Testis (tissue), 3 donors: ENCODE results near the gene IRF2BP1. TPM values are rescaled to one million over a fixed set of nuclear protein-coding genes. Genes with fewer than 3 reads are reported as not detected.

Experiments
- DNase-seq: peaks from one replicate; pipeline ENCODE4 v3.0.0-alpha.2; 2019
- H3K27ac ChIP-seq, 2 donors: fragments of 200-600 bp; sonication (generic); one replicate each; pipeline ENCODE4 v1.5.1; 2019
- H3K27me3 ChIP-seq: fragments of 200-600 bp; sonication (generic); one replicate; pipeline ENCODE4 v1.5.1; 2019
- H3K36me3 ChIP-seq: fragments of 200-600 bp; sonication (generic); one replicate; pipeline ENCODE4 v1.5.1; 2017; ENCODE audit warnings: low read depth; ENCODE audit errors: missing control alignments
- H3K4me1 ChIP-seq: fragments of 200-600 bp; sonication (generic); one replicate; pipeline ENCODE4 v1.5.1; 2019
- H3K4me3 ChIP-seq, 2 donors: fragments of 200-600 bp; sonication (generic); one replicate each; pipeline ENCODE4 v1.5.1; 2017 to 2019
- H3K9me3 ChIP-seq: fragments of 200-600 bp; sonication (generic); one replicate; pipeline ENCODE4 v1.5.1; 2017
- POLR2A ChIP-seq: fragments of 450-650 bp; IDR thresholded peaks from one replicate; pipeline ENCODE4 v1.6.1; 2017; ENCODE audit warnings: antibody characterized with exemption, mild to moderate bottlenecking, moderate library complexity
- WGBS, 2 donors: methylation state at CpG; one replicate each; pipeline ENCODE4 v1.1.5; 2018; 5-methylcytosine and 5-hydroxymethylcytosine counted together
- intact Hi-C: fragments of 100-400 bp; cut with DNase I; formaldehyde crosslinking; loops from one replicate; pipeline ENCODE4 v1.15.1; 2023; ENCODE audit warnings: low total_unique reads
- polyA plus RNA-seq: library from polyadenylated mRNA; stranded (reverse); fragments of 350-450 nt; fragmentation: Illumina TruSeq; extraction: RNeasy Lipid Tissue Mini Kit (QIAGEN cat#74804); gene quantifications from one replicate; pipeline ENCODE4 v1.2.3, GENCODE V29; 2014; ENCODE audit warnings: low read depth, low replicate concordance; ENCODE audit not compliant: insufficient read depth
- total RNA-seq, 2 donors: library from RNA; depleted of rRNA; stranded (reverse); fragments of >200 nt; gene quantifications; one replicate each; pipeline ENCODE4 v1.2.3, GENCODE V29; 2016
- TF ChIP-seq, protein P1 (sequence below), 3 experiments: fragments of 450-650 bp in 2 of 3; fragments of 200-600 bp in 1 of 3; sonication (generic) in 1 of 3; IDR thresholded peaks; one replicate each; pipeline ENCODE4 v1.5.1; 2016 to 2019; ENCODE audit warnings: antibody characterized with exemption in 3 of 3, mild to moderate bottlenecking in 2 of 3, moderate library complexity in 1 of 3

IRF2BP1 gene
- total and polyA plus RNA-seq, 3 donors from 2014 or later = 13.8 to 48.3 (median 36.0) TPM

DNA sequence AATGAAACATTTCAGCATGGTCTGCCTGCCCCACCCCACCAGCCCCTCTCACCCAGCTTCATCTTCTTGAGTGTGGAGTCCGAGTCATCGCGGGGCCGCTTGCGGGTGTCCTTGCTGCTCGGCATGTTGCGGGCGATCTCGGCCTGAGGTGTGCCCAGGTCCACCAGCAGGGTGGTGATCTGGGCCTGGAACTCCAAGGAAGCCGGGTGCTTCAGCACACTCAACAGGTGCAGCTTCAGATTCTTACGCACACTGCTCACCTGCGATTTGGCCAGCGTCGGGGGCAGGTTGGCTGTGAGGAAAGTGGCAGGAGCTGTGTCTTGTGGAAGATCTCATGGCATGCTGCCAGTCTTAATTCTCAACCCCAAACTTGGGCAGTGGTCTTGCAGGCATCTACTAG lies 43.7 kb downstream of the IRF2BP1 start:
- no peaks in the 10 kb centered on the region for H3K36me3 ChIP-seq
- no peaks in the 10 kb centered on the region for H3K27me3 ChIP-seq
- WGBS, 2 donors = 92 to 96% methylated on average over 14 of the region's 14 CpGs
- no peak for DNase-seq
- H3K4me3 ChIP-seq = no peak overlapping the region
- intact Hi-C loops = no loop called here
- H3K4me1 ChIP-seq = no peaks in the 10 kb centered on the region
- H3K9me3 ChIP-seq = no peaks in the 10 kb centered on the region
- no peak overlapping the region for H3K27ac ChIP-seq
- TF ChIP-seq POLR2A = no peak
- TF ChIP-seq, protein P1, sequence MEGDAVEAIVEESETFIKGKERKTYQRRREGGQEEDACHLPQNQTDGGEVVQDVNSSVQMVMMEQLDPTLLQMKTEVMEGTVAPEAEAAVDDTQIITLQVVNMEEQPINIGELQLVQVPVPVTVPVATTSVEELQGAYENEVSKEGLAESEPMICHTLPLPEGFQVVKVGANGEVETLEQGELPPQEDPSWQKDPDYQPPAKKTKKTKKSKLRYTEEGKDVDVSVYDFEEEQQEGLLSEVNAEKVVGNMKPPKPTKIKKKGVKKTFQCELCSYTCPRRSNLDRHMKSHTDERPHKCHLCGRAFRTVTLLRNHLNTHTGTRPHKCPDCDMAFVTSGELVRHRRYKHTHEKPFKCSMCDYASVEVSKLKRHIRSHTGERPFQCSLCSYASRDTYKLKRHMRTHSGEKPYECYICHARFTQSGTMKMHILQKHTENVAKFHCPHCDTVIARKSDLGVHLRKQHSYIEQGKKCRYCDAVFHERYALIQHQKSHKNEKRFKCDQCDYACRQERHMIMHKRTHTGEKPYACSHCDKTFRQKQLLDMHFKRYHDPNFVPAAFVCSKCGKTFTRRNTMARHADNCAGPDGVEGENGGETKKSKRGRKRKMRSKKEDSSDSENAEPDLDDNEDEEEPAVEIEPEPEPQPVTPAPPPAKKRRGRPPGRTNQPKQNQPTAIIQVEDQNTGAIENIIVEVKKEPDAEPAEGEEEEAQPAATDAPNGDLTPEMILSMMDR (IDR thresholded peaks at IDR 0.05) = no peak

DNA sequence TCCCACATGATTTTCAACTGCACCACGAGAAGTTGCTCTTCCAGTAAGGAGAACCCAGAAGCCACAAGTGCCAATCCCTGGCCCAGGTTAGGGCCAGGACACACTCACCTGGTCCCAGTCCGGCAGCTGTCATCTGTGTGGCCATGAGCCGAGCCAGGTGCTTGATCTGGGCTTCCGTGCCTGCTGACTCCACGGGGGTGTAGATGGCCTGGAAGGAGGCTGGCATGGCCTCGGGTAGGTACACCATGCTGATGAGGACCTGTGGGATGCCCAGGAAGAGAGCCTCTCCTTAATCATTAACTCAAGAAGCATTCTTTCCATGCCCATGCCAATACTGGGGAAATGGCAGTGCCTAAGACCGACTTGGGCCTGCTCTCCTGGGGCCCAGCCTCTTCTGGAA lies 51.0 kb downstream of the IRF2BP1 start:
- DNase-seq = no peak
- Histone ChIP-seq H3K4me1 (no peaks in the 10 kb centered on the region), H3K36me3 (no peaks in the 10 kb centered on the region), H3K9me3 (no peaks in the 10 kb centered on the region), H3K27me3 (no peaks in the 10 kb centered on the region), H3K4me3 (no peak overlapping the region), H3K27ac (no peak overlapping the region)
- 86 to 94% methylated on average over 7 of the region's 7 CpGs for WGBS, 2 donors
- intact Hi-C loops = no loop called here
- TF ChIP-seq, protein P1 (IDR thresholded peaks at IDR 0.05) = no peak
- TF ChIP-seq POLR2A = no peak

Other genes starting within 250 kb of the IRF2BP1 start
- 10 to 100 TPM; 36.3 to 48.4 TPM for gene EML2, start 246.7 kb downstream of the IRF2BP1 start, total RNA-seq
- gene EML2, start 246.7 kb downstream of the IRF2BP1 start, polyA plus RNA-seq = 28.5 TPM
- gene GIPR, start 217.9 kb downstream of the IRF2BP1 start, total RNA-seq = under 1 TPM; 0.16 to 0.74 TPM
- gene GIPR, start 217.9 kb downstream of the IRF2BP1 start, polyA plus RNA-seq = 0.50 TPM
- gene SNRPD2, start 194.2 kb downstream of the IRF2BP1 start, total RNA-seq = 100 to 1,000 TPM; 111 to 128 TPM
- 242 TPM for gene SNRPD2, start 194.2 kb downstream of the IRF2BP1 start, polyA plus RNA-seq
- gene QPCTL, start 193.5 kb downstream of the IRF2BP1 start, total RNA-seq = 1 to 10 TPM; 5.3 to 6.9 TPM
- 3.5 TPM for gene QPCTL, start 193.5 kb downstream of the IRF2BP1 start, polyA plus RNA-seq
- gene FBXO46, start 155.2 kb downstream of the IRF2BP1 start, total RNA-seq = 10 to 100 TPM; 22.4 to 24.2 TPM
- 20.1 TPM for gene FBXO46, start 155.2 kb downstream of the IRF2BP1 start, polyA plus RNA-seq
- gene MEIOSIN, start 152.7 kb downstream of the IRF2BP1 start, total RNA-seq = 10 to 100 TPM in 1 of 2 donors, 1 to 10 TPM in 1; 9.2 to 13.8 TPM
- 10.4 TPM for gene MEIOSIN, start 152.7 kb downstream of the IRF2BP1 start, polyA plus RNA-seq
- 10 to 100 TPM; 16.1 to 19.4 TPM for gene SIX5, start 116.9 kb downstream of the IRF2BP1 start, total RNA-seq
- gene SIX5, start 116.9 kb downstream of the IRF2BP1 start, polyA plus RNA-seq = 12.9 TPM
- gene DMPK, start 103.7 kb downstream of the IRF2BP1 start, total RNA-seq = 10 to 100 TPM; 66.2 to 68.8 TPM
- 42.6 TPM for gene DMPK, start 103.7 kb downstream of the IRF2BP1 start, polyA plus RNA-seq
- 100 to 1,000 TPM; 111 to 124 TPM for gene DMWD, start 93.3 kb downstream of the IRF2BP1 start, total RNA-seq
- 59.0 TPM for gene DMWD, start 93.3 kb downstream of the IRF2BP1 start, polyA plus RNA-seq
- gene RSPH6A, start 70.8 kb downstream of the IRF2BP1 start, total RNA-seq = 10 to 100 TPM; 17.0 to 20.9 TPM
- gene RSPH6A, start 70.8 kb downstream of the IRF2BP1 start, polyA plus RNA-seq = 88.3 TPM
- 100 to 1,000 TPM; 123 to 142 TPM for gene SYMPK, start 23.0 kb downstream of the IRF2BP1 start, total RNA-seq
- 195 TPM for gene SYMPK, start 23.0 kb downstream of the IRF2BP1 start, polyA plus RNA-seq
- gene FOXA3, start 21.8 kb downstream of the IRF2BP1 start, total RNA-seq = 1 to 10 TPM; 1.5 to 1.7 TPM
- 1.7 TPM for gene FOXA3, start 21.8 kb downstream of the IRF2BP1 start, polyA plus RNA-seq
- 10 to 100 TPM in 1 of 2 donors, 1 to 10 TPM in 1; 9.4 to 11.1 TPM for gene MYPOP, start 16.5 kb upstream of the IRF2BP1 start, total RNA-seq
- 9.5 TPM for gene MYPOP, start 16.5 kb upstream of the IRF2BP1 start, polyA plus RNA-seq
- 1 to 10 TPM; 4.8 to 5.1 TPM for gene NANOS2, start 28.6 kb upstream of the IRF2BP1 start, total RNA-seq
- 4.8 TPM for gene NANOS2, start 28.6 kb upstream of the IRF2BP1 start, polyA plus RNA-seq
- 1 to 10 TPM; 3.0 to 5.7 TPM for gene NOVA2, start 87.7 kb upstream of the IRF2BP1 start, total RNA-seq
- gene NOVA2, start 87.7 kb upstream of the IRF2BP1 start, polyA plus RNA-seq = 3.1 TPM
- 10 to 100 TPM; 25.6 to 31.2 TPM for gene CCDC61, start 109.3 kb upstream of the IRF2BP1 start, total RNA-seq
- gene CCDC61, start 109.3 kb upstream of the IRF2BP1 start, polyA plus RNA-seq = 32.5 TPM
- not detected for gene PGLYRP1, start 136.9 kb upstream of the IRF2BP1 start, total RNA-seq
- gene PGLYRP1, start 136.9 kb upstream of the IRF2BP1 start, polyA plus RNA-seq = not detected
- gene IGFL4, start 154.9 kb upstream of the IRF2BP1 start, total RNA-seq = under 1 TPM; 0.56 to 0.79 TPM
- 0.37 TPM for gene IGFL4, start 154.9 kb upstream of the IRF2BP1 start, polyA plus RNA-seq
- not detected for gene IGFL3, start 238.5 kb upstream of the IRF2BP1 start, total RNA-seq
- not detected for gene IGFL3, start 238.5 kb upstream of the IRF2BP1 start, polyA plus RNA-seq